ENCODE data around the gene FBXO34.

FBXO34 gene

GRCh38 chr14:55387121-55387520 lies 115.9 kb downstream of the FBXO34 start:
- no peak overlapping the region for H3K27ac ChIP-seq
- TF ChIP-seq, protein P1, sequence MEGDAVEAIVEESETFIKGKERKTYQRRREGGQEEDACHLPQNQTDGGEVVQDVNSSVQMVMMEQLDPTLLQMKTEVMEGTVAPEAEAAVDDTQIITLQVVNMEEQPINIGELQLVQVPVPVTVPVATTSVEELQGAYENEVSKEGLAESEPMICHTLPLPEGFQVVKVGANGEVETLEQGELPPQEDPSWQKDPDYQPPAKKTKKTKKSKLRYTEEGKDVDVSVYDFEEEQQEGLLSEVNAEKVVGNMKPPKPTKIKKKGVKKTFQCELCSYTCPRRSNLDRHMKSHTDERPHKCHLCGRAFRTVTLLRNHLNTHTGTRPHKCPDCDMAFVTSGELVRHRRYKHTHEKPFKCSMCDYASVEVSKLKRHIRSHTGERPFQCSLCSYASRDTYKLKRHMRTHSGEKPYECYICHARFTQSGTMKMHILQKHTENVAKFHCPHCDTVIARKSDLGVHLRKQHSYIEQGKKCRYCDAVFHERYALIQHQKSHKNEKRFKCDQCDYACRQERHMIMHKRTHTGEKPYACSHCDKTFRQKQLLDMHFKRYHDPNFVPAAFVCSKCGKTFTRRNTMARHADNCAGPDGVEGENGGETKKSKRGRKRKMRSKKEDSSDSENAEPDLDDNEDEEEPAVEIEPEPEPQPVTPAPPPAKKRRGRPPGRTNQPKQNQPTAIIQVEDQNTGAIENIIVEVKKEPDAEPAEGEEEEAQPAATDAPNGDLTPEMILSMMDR (IDR thresholded peaks at IDR 0.05) = no peak
- TF ChIP-seq ZFX (IDR thresholded peaks at IDR 0.05; ENCODE audit: borderline replicate concordance) = no peak

DNA sequence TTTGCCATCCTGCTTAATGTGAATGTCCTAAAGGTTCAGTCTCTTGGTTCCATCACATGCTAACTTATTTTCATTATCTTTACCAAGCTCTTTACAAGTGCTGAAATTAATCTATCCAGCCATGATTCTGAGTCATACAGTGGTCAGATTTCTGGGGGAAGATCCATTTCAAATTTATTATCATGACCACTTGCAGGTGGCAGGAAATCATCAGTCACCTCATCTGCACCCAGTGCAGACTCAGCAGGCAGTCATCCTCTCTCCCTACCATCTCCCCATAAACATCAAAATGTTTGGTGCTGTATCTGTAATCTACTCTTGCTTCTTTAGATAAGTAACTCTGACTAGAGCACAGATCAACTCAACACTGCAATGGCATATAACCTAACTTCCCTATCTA lies 116.9 kb downstream of the FBXO34 start:
- H3K27ac ChIP-seq = no peak overlapping the region
- TF ChIP-seq ZFX (IDR thresholded peaks at IDR 0.05; ENCODE audit: borderline replicate concordance) = no peak
- TF ChIP-seq, protein P1 (IDR thresholded peaks at IDR 0.05) = no peak

- TF ChIP-seq ZFX (IDR thresholded peaks at IDR 0.05; ENCODE audit: borderline replicate concordance) = no peak
- TF ChIP-seq, protein P1 (IDR thresholded peaks at IDR 0.05) = no peak
- H3K27ac ChIP-seq = no peak overlapping the region
Observed at GRCh38 chr14:55389330-55389729, 118.1 kb downstream of the FBXO34 start.

DNA sequence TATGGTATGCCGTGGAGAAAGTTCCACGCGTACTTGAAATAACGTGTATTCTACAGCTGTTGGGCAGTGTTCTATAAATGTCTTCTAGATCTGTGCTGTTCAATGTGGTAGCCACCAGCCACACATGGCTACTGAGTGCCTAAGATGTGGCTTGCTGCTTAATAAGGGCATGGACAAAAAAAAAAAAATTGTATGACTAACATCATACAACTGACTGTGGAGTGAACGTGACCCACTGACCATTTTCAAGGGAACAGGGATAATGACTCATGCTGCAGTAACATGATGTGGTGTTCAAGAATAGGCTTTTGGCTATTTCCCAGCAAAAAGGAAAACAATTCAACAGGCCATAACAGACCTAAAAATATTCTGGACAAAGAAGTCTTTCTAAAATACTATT lies 127.5 kb downstream of the FBXO34 start:
- TF ChIP-seq, protein P1 (IDR thresholded peaks at IDR 0.05) = no peak
- no peak for TF ChIP-seq ZFX (IDR thresholded peaks at IDR 0.05; ENCODE audit: borderline replicate concordance)
- no peak overlapping the region for H3K27ac ChIP-seq

- TF ChIP-seq, protein P1 (IDR thresholded peaks at IDR 0.05) = no peak
Observed at GRCh38 chr14:55399183-55399582, 128.0 kb downstream of the FBXO34 start.

GRCh38 chr14:55399852-55400251 lies 128.6 kb downstream of the FBXO34 start:
- no peak overlapping the region for H3K27ac ChIP-seq
- TF ChIP-seq, protein P1 (IDR thresholded peaks at IDR 0.05) = no peak
- TF ChIP-seq ZFX (IDR thresholded peaks at IDR 0.05; ENCODE audit: borderline replicate concordance) = no peak

More at GRCh38 chr14:55399183-55399582, 128.0 kb downstream of the FBXO34 start:
- no peak overlapping the region for H3K27ac ChIP-seq

DNA sequence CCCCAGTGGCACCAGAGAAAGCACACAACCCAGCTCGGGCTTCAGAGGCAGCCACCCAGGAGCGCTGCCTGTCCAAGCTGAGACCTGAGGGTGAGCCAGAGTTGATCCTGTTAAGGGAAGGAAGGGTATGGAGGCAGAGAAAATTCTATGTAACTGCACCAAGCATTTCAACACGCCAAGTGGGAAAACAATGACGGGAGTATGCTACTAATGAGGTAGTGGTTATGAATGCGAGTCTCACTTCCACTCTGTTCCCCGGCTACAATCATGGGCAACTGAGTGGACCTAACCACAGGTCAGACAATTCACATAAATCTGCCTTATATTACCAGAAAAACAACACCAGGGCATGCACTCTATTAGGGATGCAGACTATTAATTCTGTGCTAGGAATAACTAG lies 130.5 kb downstream of the FBXO34 start:
- H3K27ac ChIP-seq = no peak overlapping the region
- TF ChIP-seq, protein P1 (IDR thresholded peaks at IDR 0.05) = no peak
- TF ChIP-seq ZFX (IDR thresholded peaks at IDR 0.05; ENCODE audit: borderline replicate concordance) = no peak
